COR-L47 (cell line): ENCODE results near the gene EHF.
"Not testable (repeated sequence)": the region's sequence is repeated elsewhere in the genome, so short reads cannot be mapped to it uniquely, and the experiment has no call there.

ENCODE experiments used
- DNase-seq: peaks from one replicate; lab custom pipeline; 2025; lab: John Stamatoyannopoulos, UW

The EHF gene

DNA sequence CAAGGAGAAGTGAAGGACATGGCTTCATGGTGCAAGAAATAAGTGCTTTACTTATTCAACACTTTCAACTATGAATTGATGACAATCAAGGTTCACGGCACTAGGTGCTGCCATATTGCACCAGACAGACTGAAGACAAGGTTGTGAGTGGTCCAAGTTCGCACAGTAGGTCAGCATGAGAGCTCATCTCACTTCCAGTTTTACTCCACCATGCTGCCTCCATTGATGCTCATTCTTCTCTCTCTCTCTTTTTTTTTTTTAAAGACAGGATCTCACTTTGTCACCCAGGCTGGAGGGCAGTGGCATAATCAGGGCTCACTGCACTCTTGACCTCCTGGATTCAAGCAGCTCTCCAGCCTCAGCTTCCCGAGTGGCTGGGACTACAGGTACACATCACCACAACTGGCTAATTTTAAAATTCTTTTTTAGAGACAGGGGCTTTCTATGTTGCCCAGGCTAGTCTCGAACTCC lies 47.7 kb downstream of the EHF start:
- DNase-seq: no peak

DNA sequence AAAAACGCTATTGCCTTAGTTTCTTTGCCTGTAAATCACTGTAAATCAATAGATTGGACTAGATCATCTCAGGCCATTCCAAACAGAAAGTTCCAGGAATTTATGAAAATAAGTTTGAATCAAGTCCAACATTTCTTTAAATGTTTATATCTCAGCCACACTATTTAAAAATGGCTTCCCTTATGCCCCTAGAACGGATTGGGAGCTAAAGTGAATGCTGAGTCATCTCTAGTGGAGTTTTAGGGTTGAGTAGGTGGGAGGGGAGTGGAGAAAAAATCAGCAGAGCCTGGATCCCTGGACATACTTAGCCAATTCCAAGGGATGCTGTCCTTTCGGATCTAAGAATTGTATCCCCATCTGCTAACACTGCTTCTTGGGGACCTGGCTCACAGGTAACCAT lies 48.6 kb downstream of the EHF start:
- no peak for DNase-seq

DNA sequence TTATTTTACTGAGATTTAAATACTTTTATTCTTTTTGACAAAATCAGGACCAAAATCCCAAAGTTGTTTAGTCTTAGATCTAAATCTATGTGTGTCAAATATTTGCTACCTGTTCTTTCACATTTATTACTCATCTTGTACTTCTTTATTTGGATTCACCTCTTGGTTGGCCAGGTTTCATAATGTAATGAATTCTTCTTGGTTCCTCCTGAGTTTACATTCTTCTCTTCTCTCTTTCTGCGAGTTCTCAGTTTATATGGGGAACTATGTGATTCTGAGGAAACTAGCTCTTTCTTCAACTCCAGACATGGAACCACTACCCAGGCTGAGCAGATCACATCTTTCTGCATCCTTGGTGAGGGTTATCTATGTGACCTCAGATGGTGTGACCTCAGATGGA lies 50.2 kb downstream of the EHF start:
- DNase-seq: no peak

DNA sequence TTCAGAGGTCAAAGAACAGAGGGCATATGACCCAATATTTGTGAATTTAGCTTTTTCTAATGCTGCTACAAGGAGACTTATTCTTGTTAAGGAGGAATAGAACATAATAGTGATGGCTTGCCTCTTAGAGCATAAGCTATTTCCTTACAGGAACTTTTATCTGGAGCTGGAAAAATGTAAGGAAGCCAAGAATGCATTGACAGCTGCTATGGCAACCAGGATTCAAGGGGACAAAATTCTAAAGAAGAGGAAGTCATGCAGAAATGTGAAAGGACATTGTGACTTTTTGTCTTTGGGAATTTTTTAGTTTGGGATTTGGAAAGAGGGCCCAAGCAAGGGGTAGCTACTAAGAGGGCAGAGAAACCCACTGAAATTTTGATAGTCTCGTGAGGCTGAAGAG lies 51.1 kb downstream of the EHF start:
- no peak for DNase-seq

DNA sequence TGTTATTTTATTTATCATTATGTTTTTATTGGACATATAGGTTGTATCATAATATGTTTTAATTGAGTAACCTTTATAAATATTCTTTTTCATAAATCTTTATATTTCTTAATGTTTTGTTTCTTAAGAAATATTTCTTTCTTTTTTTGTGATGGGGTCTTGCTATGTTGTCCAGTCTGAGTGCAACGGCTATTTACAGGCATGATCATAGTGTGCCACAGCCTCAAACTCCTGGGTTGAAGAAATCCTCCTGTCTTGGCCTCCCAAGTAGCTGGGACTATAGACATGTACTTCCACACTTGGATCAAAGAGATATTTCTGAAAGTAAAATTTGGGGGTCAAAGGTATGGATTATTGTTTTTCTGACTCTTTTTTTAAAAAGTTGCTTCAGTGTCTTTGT lies 53.1 kb downstream of the EHF start:
- DNase-seq: no peak

DNA sequence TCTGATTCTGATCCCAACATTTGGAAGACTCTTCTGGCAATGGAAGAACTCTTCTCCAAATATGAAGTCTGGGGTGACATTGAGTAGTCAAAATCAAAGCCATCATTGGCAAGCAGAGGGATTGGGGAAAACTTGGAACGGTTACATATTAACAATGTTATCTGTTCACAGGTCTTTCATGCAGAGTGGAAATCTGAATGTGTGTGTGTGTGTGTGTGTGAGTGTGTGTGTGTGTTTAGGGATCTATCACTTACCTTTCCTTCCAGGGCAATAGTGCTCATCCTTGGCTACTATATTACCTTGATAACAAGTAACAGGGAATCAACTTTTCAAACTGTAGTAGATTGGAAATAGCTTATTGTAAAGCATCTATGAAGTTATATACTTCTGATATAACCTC lies 55.3 kb downstream of the EHF start:
- no peak for DNase-seq

DNA sequence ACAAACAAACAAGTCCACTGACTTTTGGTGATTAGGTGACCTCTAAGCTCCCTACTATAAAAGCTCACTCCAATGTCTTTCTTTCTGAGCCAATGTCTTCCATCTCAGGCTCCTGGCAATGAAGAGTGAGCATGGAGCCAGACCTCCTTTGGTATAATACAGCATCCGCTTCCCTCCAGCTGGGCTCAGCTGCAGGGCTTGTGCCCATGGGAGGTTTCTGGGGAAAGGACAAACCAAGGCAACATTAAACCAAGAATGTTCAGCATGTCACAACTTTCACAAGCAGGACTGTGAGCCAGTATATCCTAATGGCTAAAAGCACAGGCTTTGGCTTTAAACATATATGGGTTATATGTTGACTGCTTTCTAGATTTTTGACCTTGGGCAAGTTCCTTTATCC lies 58.8 kb downstream of the EHF start:
- DNase-seq: no peak

DNA sequence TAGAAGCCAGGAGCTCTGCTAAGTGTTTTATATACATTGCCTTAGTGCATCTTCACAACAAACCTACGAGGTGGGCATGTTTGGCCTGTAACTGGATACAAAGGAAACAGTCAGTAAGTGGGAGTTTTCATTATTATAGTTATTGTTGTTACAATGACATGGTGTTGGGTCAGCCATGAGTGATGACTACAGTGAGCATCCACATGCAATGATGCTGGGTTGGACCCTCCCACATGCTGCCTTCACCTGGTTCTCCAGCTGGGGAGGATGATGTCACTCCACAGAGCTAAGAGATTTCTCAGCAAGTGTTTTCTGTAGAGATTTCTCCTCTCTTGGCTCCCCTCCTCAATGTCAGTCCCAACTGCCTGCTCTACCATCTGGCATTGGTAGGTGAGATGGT lies 59.3 kb downstream of the EHF start:
- no peak for DNase-seq

DNA sequence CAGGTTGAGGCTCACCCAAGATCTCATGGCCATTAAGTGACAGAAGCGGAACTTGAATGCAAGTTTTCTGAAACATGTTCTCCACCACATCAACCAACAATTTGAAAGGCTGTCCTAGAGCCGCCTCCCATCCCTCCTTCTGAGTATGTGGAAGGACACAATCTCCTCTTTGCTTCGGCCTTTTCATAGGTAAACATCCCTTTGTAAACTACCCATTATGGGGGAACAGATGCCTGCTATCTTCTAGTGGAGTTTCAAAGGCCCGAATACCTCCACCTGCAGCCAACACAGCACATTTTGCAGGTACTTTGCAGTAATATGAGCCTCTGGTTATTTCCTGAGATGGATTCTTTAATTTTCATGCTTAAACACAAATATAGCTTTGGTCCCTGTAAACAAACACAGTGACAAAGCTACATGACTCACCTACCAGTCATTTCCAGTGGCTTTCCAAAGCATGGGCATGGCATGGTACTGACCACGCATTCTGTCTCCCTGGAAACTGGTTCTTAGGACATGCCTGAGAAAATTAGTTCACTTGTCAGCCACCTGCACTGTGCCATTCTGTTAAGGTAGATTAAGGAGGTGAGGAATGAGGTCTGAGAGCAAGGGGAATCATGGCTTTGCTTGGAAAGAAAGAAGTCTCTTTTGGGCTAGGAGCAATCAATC lies 60.2 kb downstream of the EHF start:
- DNase-seq: no peak

DNA sequence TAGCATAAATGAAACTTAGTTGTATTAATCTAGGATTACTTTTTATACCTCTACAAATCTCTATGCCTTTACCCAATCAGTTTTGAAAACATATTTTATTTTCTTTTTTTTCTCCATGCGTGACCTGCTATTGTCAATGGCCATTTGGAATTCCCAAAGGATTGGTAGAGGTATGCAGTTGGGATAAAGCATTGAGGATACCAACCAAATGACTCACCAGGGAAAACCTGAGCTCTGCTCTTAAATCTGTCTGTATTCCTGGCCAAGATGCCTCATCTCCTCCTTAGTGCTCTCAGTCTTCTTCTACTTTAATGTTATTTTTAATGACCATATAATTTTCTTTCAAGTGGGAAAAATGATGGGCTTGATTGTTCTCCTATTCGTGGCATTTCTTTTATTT lies 61.9 kb downstream of the EHF start:
- no peak for DNase-seq

DNA sequence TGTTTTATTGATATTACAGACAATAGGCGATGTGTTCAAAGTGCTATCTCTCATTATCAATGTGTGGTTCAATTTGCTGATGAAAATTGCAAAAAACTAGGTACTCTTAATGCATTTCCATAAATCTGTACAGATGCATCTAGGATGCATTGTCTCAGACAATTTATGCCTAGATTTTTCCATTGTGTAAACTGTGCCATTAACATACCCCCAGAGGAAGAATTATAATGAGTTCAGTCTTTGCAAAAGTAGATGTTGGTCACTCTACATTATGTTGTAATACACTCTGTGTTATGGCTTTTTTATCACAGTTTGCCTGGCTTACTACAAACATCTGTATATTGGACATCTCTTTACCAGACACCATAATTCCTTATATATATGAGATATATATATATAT lies 62.5 kb downstream of the EHF start:
- DNase-seq: no peak

DNA sequence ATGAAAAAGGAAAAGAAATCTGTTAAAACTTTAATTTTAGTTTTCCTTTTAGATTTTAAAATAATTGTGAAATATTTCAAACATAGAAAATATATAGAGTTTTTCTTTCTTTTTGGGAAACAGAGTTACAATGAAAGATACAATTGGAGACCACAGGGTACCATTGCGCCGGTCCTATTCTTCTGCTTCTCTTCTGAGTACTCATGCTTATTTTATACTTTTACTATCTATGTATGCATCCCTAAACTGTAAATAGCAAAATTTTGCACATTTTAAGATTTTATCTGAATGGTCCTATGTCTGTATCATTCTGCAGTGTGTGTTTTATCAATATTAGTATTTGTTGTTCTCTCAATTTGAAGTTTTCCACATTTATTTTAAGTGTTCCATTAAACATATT lies 65.0 kb downstream of the EHF start:
- DNase-seq: no peak

DNA sequence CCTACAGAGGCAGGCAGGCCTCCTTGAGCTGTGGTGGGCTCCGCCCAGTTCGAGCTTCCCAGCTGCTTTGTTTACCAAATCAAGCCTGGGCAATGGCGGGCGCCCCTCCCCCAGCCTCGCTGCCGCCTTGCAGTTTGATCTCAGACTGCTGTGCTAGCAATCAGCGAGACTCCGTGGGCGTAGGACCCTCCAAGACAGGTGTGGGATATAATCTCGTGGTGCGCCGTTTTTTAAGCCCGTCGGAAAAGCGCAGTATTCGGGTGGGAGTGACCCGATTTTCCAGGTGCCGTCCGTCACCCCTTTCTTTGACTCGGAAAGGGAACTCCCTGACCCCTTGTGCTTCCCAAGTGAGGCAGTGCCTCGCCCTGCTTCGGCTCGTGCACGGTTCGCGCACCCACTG lies 71.4 kb downstream of the EHF start:
- DNase-seq: not testable (repeated sequence)

DNA sequence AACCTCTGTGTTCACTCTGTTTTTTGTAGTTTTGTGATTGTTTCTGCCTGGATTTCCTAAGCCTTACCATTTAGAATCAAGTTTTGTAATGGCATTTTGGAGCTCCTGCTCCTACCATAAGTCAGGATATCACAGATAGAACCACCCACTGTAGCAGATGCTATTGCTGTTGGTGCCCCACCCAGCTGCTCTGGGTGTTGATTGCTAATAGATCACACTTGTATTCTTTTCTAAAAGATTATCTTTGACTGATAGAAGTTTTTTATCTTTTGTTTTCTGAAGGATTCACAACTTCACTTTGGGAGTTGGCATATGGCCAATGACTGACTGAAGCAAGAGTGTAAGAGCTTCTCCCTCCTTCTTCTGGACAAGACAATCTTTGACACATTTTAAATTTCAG lies 76.0 kb downstream of the EHF start:
- DNase-seq: no peak

DNA sequence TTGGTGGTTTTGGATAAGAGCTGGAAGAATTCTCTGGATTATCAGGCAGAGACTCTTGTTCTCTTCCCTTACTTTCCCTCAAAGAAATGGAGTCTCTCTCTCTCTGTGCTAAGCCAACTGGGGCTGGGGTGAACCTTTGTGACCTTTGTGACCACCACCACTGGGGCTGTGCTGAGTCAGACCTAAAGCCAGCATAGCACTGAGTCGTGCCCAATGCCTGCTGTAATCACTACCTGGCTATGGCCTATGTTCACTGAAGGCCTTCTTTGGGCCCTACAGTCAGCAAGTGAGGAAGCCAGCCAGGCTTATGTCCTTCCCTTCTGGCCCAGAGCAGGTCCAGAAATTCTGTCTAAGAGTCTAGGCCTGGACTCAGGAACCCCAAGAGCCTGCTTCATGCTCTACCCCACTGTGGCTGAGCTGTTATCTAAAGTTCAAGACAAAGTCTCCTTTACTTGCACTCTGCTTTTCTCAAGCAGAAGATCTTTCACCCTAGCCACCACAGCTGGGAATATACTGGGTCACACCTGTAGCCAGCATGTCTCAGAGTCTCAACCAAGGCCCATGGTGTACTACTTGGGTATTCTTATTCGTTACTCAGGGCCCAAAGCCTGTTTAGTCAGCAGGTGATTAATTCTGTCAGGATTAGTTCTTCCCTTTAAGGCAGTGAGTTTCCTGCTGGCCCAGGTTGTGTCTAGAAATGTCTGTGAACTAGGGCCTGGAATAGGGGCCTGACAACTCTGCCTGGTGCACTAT lies 86.0 kb downstream of the EHF start:
- DNase-seq: no peak

DNA sequence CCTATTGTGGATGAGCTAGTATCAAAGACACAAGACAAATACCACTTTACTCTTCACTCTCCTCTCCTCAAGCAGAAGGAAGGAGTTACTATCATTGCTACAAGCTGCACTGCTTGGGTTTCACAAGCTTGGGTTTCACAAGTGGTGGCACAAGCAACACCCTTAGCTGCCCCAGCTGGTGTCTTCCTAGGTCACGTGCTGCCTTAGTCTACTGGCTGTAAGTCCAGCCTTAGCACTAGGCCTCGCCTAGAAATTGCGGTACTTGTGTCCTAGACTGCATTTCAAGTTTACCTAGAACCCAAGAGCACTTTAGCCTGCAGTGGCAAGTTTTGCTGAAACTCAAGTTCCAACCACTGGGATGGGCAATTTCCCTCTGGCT lies 86.6 kb downstream of the EHF start:
- DNase-seq: no peak
